Tibial nerve (tissue), 4 donors: ENCODE measurements around the gene MIXL1. TPM values are rescaled to one million over a fixed set of nuclear protein-coding genes. Genes with fewer than 3 reads are reported as not detected.

ENCODE experiments used
- DNase-seq, 2 donors: peaks; one replicate each; pipeline ENCODE4 v3.0.0-alpha.2; 2019; ENCODE audit warnings: low spot score in 2 of 2
- H3K27ac ChIP-seq, 4 donors: fragments of 200-600 bp; sonication (generic) in 3 of 4; one replicate each; pipeline ENCODE4 v1.5.1; 2017 to 2019; ENCODE audit warnings: mild to moderate bottlenecking in 1 of 4
- H3K27me3 ChIP-seq, 2 donors: fragments of 200-600 bp; sonication (generic) in 1 of 2; one replicate each; pipeline versions ENCODE4 v1.5.1 to v1.6.0; 2017 to 2019
- H3K36me3 ChIP-seq, 3 donors: fragments of 200-600 bp; sonication (generic); one replicate each; pipeline ENCODE4 v1.5.1; 2018 to 2019
- H3K4me1 ChIP-seq, 4 donors: fragments of 200-600 bp; sonication (generic) in 3 of 4; one replicate each; pipeline ENCODE4 v1.5.1; 2017 to 2019
- H3K4me3 ChIP-seq, 4 donors: fragments of 200-600 bp; sonication (generic) in 3 of 4; one replicate each; pipeline ENCODE4 v1.5.1; 2017 to 2019; ENCODE audit warnings: mild to moderate bottlenecking in 1 of 4, moderate library complexity in 1 of 4
- H3K9me3 ChIP-seq, 4 donors: fragments of 200-600 bp; sonication (generic) in 3 of 4; one replicate each; pipeline ENCODE4 v1.5.1; 2017 to 2019
- EP300 ChIP-seq, 2 donors: sonication (generic); formaldehyde crosslinking; IDR thresholded peaks; one replicate each; pipeline ENCODE4 v1.6.1; 2017; ENCODE audit warnings: antibody characterized with exemption in 2 of 2, mild to moderate bottlenecking in 1 of 2
- POLR2A ChIP-seq, 2 donors: fragments of 450-650 bp; IDR thresholded peaks; one replicate each; pipeline ENCODE4 v1.6.1; 2017; ENCODE audit warnings: antibody characterized with exemption in 2 of 2, mild to moderate bottlenecking in 2 of 2, moderate library complexity in 2 of 2
- WGBS, 2 donors: methylation state at CpG; one replicate each; pipeline ENCODE4 v1.1.5; 2018; 5-methylcytosine and 5-hydroxymethylcytosine counted together
- total RNA-seq, 4 donors: library from RNA; depleted of rRNA; stranded (reverse); fragments of >200 nt; gene quantifications; one replicate each; pipeline ENCODE4 v1.1.0, GENCODE V29; 2016
- TF ChIP-seq, protein P1 (sequence below), 5 experiments: fragments of 200-600 bp in 3 of 5; fragments of 450-650 bp in 2 of 5; sonication (generic) in 3 of 5; IDR thresholded peaks; one replicate each; pipeline ENCODE4 v1.5.1; 2016 to 2019; ENCODE audit warnings: antibody characterized with exemption in 5 of 5, mild to moderate bottlenecking in 3 of 5, moderate library complexity in 2 of 5

MIXL1 gene
- total RNA-seq, 4 donors from 2014 or later, result not detected

DNA sequence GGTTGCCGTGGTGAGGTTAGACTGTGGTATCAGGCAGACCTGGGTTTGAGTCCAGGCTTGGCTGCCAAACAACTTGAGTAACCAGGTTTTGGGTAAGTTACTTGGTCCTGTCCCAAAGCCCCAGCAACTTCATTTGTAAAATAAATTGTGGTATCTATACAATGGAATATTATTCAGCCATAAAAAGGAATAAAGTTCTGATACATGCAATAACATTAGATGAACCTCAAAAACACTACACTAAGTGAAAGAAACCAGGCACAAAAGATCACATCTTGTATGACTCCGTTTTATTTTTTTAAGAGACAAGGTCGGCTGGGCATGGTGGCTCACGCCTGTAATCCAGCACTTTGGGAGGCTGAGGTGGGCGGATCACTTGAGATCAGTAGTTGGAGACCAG lies 16.4 kb upstream of the MIXL1 start:
- DNase-seq, result no peak
- Histone ChIP-seq H3K36me3 (no peaks in the 10 kb centered on the region), H3K27me3 (no peaks in the 10 kb centered on the region), H3K27ac (no peak overlapping the region), H3K9me3 (no peaks in the 10 kb centered on the region), H3K4me3 (no peak overlapping the region), H3K4me1 (no peaks in the 10 kb centered on the region)
- TF ChIP-seq, protein P1, sequence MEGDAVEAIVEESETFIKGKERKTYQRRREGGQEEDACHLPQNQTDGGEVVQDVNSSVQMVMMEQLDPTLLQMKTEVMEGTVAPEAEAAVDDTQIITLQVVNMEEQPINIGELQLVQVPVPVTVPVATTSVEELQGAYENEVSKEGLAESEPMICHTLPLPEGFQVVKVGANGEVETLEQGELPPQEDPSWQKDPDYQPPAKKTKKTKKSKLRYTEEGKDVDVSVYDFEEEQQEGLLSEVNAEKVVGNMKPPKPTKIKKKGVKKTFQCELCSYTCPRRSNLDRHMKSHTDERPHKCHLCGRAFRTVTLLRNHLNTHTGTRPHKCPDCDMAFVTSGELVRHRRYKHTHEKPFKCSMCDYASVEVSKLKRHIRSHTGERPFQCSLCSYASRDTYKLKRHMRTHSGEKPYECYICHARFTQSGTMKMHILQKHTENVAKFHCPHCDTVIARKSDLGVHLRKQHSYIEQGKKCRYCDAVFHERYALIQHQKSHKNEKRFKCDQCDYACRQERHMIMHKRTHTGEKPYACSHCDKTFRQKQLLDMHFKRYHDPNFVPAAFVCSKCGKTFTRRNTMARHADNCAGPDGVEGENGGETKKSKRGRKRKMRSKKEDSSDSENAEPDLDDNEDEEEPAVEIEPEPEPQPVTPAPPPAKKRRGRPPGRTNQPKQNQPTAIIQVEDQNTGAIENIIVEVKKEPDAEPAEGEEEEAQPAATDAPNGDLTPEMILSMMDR (IDR thresholded peaks at IDR 0.05), result no peak
- TF ChIP-seq POLR2A (IDR thresholded peaks at IDR 0.05) (no peak), EP300 (IDR thresholded peaks at IDR 0.05) (no peak)
- WGBS, 2 donors, result 86 to 91% methylated on average over 5 of the region's 5 CpGs

DNA sequence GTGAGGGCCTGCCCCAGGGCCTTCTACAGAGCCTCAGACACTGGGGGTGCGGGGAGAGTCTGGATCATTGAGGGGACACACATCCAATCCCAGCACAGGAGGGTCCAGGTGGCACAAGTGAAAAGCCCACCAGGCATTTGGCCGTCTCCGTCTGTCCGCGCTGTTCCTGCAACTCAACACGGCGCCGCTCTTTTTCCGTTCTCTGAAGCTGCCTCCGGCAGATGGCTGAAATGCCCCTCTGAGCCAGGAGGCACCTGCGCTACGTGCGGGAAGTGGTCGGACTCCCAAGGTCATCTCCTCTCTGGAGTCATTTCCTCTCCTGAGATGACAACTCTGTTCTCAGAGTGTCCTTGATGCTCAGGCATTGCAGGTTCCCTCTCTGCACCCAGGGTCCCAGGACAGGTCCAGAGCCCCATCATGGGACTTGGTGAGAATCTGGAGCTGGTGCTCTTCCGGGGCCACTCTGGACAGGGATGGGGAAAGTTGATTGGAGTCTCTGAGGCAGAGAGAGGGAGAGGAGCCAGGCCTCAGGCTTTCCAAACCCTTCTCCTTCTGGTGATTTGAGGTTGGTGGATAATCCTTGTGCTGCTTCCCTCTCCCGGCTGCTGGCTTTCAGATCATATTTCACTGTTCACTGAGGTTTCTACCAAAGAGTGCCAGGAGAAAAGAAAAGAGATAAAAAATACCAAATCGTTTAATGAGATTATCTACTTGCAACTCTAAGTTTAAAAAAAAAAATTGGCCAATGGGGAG lies 14.0 kb upstream of the MIXL1 start:
- no peak for DNase-seq
- Histone ChIP-seq H3K27me3 (no peaks in the 10 kb centered on the region), H3K27ac (no peak overlapping the region), H3K4me1 (no peaks in the 10 kb centered on the region), H3K9me3 (no peaks in the 10 kb centered on the region), H3K4me3 (no peak overlapping the region), H3K36me3 (no peaks in the 10 kb centered on the region)
- WGBS, 2 donors, result 77% methylated on average over 17 of the region's 17 CpGs
- TF ChIP-seq POLR2A (IDR thresholded peaks at IDR 0.05), result no peak
- TF ChIP-seq, protein P1 (IDR thresholded peaks at IDR 0.05), result no peak
- TF ChIP-seq EP300 (IDR thresholded peaks at IDR 0.05), result no peak

DNA sequence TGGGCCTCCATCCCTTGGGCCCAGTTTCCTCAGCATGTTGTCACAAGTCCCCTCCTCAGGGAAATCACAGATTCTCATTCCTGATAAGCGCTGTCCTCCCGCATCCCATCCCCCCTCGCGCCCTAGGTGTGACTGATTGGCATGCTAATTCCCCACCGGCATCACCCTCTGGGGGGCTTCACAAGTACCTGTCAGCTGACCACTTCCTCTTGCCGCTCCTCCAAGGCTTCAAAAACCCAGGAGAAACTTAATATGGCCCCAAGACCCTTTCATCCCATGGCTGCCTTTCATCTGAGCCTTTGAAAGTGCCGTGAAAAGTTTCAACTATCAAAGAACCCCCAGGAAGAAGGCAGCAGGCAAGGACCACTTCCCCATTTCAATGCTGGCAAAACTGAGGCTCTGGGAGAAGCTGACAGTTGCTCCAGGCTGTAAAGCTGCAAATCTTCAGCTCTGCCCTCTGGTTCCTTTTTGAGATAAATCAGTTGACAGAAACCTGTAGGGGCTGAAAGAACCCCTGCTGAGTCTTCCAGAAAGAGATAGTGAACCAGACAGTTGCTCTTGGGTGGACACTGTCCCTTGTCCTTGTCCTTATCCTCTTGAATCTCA lies 12.8 kb upstream of the MIXL1 start:
- WGBS, 2 donors, result 61% methylated on average over 7 of the region's 7 CpGs
- H3K27me3 ChIP-seq, result no peaks in the 10 kb centered on the region
- TF ChIP-seq EP300 (IDR thresholded peaks at IDR 0.05) (no peak), POLR2A (IDR thresholded peaks at IDR 0.05) (no peak)
- TF ChIP-seq, protein P1 (IDR thresholded peaks at IDR 0.05), result no peak
- no peaks in the 10 kb centered on the region for H3K9me3 ChIP-seq
- H3K27ac ChIP-seq, result no peak overlapping the region
- no peak for DNase-seq
- no peak overlapping the region for H3K4me3 ChIP-seq
- no peaks in the 10 kb centered on the region for H3K36me3 ChIP-seq
- no peaks in the 10 kb centered on the region for H3K4me1 ChIP-seq

DNA sequence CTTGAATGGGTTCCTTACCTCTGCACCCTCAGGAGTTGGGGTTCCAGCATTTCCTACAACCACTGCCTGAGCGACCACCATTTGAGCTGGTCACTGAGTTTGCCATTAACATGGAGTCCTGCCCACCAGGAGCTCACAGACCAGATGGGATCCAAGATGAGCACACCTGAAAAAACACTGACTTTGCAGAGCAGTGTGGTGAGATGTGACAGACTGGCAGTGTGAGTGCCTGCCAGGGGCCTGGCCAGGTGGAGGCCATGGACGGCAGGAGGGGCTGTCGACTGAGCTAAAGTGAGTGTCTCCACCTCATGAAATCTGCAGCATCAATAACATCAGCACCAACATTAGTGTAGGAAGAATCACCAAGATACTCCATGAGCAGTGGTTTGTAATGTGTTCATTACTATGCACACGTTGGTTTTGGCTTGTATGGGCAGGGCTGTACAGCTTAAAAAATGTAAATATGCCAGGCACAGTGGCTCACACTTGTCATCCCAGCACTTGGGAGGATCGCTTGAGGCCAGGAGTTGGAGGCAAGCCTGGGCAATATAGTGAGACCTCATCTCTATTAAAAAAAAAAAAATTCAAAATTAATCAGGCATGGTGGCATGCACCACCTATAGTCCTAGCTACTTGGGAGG lies 12.2 kb upstream of the MIXL1 start:
- Histone ChIP-seq H3K4me3 (no peak overlapping the region), H3K4me1 (no peaks in the 10 kb centered on the region), H3K9me3 (no peaks in the 10 kb centered on the region), H3K27ac (no peak overlapping the region), H3K36me3 (no peaks in the 10 kb centered on the region), H3K27me3 (no peaks in the 10 kb centered on the region)
- WGBS, 2 donors, result 74 to 83% methylated on average over 5 of the region's 5 CpGs
- DNase-seq, result no peak
- TF ChIP-seq, protein P1 (IDR thresholded peaks at IDR 0.05), result no peak
- no peak for TF ChIP-seq EP300 (IDR thresholded peaks at IDR 0.05)

DNA sequence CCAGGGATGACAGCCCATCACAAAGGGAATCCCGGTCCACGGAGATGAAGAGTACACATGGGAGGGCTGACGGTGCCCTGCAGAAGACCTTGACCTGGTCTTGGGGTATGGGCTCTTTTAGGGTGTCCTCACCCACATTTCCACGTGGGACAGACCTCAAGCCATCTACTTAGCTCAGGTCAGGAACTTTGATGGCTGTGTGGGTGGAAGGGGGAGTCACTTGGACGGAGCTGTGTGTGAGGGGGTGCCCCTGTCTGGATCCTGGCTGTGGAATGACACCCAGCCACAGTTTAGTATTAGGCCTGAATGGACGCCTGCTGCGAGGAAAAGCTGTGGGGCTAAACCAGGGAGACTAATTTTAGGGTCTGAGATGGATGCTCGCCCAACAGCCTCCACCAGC lies 10.9 kb upstream of the MIXL1 start:
- Histone ChIP-seq H3K9me3 (no peaks in the 10 kb centered on the region), H3K27ac (no peak overlapping the region), H3K4me3 (no peak overlapping the region), H3K36me3 (no peaks in the 10 kb centered on the region), H3K4me1 (no peaks in the 10 kb centered on the region), H3K27me3 (no peaks in the 10 kb centered on the region)
- TF ChIP-seq POLR2A (IDR thresholded peaks at IDR 0.05), result no peak
- no peak for TF ChIP-seq EP300 (IDR thresholded peaks at IDR 0.05)
- TF ChIP-seq, protein P1 (IDR thresholded peaks at IDR 0.05), result no peak
- DNase-seq, result no peak
- 84 to 86% methylated on average over 7 to 8 of the region's 8 CpGs for WGBS, 2 donors
